ENCODE measurements around the gene CACNA1E. TPM values are rescaled to one million over a fixed set of nuclear protein-coding genes. Genes with fewer than 3 reads are reported as not detected.

CACNA1E gene
- total RNA-seq, 1 experiment from 2014 or later = 0.46 TPM

DNA sequence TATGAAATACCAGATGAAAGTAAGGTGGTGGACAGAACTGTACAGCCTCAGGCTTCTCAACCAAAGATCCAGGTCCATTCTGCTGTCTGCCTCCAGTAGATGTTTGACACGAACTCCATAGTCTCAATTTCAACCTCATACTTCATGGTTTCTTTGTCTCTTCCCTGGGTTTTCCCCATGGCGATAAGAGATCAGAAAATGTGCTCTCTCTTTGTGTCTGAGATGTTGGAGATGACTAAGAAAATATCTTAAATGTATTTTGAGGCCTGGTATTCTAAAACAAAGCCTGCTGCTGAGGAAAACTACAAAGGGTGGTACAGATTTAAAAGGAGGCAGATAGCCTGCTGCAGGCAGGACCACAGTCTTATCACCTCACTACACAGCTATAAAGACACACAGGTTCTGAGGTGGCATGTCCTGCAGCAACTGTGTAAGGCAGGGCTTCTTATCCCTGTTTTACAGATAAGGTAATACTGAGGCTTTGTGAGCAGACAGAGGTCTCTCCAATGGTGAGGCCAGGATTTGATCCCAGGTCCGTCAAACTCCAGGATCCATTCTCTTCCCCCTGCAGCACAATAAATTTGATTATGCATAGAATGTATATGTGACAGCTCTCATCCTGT is 40.0 kb upstream of the CACNA1E start:
- no peak overlapping the region for H4K8ac ChIP-seq (replicated peaks; ENCODE audit: insufficient read length, low read depth, low read length)
- Mint-ChIP-seq H3K4me1 (no peaks in the 10 kb centered on the region), H3K4me3 (no peak overlapping the region), H3K9me3 (no peaks in the 10 kb centered on the region), H3K36me3 (ENCODE audit: insufficient read depth in 1 of 3, low read depth in 3 of 3) (no peaks in the 10 kb centered on the region), H3K27ac (no peak overlapping the region), H3K27me3 (ENCODE audit: low read depth) (peaks cover 4% of the 10 kb centered on the region)
- H3K79me1 ChIP-seq (ENCODE audit: insufficient read depth, low read depth, low read length, poor library complexity, severe bottlenecking) = no peaks in the 10 kb centered on the region
- H4K91ac ChIP-seq (ENCODE audit: insufficient read length, low read depth, low read length) = no peak overlapping the region
- H3K4me1 ChIP-seq (ENCODE audit: insufficient read depth, low read length) = no peaks in the 10 kb centered on the region
- WGBS (ENCODE audit: extremely low coverage, insufficient read length, low lambda C conversion rate) = no CpG with 5 or more reads among the region's 3 CpGs
- H4K20me1 ChIP-seq (ENCODE audit: control insufficient read depth, insufficient read depth, insufficient read length) = no peaks in the 10 kb centered on the region
- H3K14ac ChIP-seq (ENCODE audit: insufficient read depth, low read length) = no peak overlapping the region
- no peaks in the 10 kb centered on the region for H3K27me3 ChIP-seq (ENCODE audit: insufficient read depth, low read length)
- no peaks in the 10 kb centered on the region for H3K9me3 ChIP-seq (ENCODE audit: control insufficient read depth, low read depth, low read length)
- H3K23ac ChIP-seq (ENCODE audit: insufficient read length, low read depth, low read length) = no peak overlapping the region
- no peak overlapping the region for H2BK120ac ChIP-seq (ENCODE audit: low read depth, low read length, poor library complexity, severe bottlenecking)
- H3T11ph ChIP-seq (ENCODE audit: low read length) = no peak overlapping the region
- no peaks in the 10 kb centered on the region for H3K79me2 ChIP-seq (ENCODE audit: insufficient read depth, low read length)
- no peak overlapping the region for H3K9ac ChIP-seq (ENCODE audit: extremely low read depth, insufficient read length, low read length)
- H3K18ac ChIP-seq (ENCODE audit: insufficient read length, low read depth, low read length) = no peak overlapping the region
- no peak overlapping the region for H2BK5ac ChIP-seq (ENCODE audit: insufficient read length, low read length)
- H2BK15ac ChIP-seq (ENCODE audit: low read depth, low read length) = no peak overlapping the region
- H3K56ac ChIP-seq (ENCODE audit: insufficient read length, low read depth, low read length) = no peak overlapping the region
- H3K27ac ChIP-seq (ENCODE audit: insufficient read length, low read depth, low read length) = no peak overlapping the region
- no peak overlapping the region for H3K4ac ChIP-seq (ENCODE audit: low read depth, low read length)
- no peak for DNase-seq
- no peak overlapping the region for H2BK12ac ChIP-seq (ENCODE audit: insufficient read length, low read depth, low read length)
- H2BK20ac ChIP-seq (ENCODE audit: low read depth, low read length, poor library complexity, severe bottlenecking) = no peak overlapping the region
- no peak overlapping the region for H3K4me2 ChIP-seq (ENCODE audit: insufficient read depth, insufficient read length, low read length)
- TF ChIP-seq, protein P1, sequence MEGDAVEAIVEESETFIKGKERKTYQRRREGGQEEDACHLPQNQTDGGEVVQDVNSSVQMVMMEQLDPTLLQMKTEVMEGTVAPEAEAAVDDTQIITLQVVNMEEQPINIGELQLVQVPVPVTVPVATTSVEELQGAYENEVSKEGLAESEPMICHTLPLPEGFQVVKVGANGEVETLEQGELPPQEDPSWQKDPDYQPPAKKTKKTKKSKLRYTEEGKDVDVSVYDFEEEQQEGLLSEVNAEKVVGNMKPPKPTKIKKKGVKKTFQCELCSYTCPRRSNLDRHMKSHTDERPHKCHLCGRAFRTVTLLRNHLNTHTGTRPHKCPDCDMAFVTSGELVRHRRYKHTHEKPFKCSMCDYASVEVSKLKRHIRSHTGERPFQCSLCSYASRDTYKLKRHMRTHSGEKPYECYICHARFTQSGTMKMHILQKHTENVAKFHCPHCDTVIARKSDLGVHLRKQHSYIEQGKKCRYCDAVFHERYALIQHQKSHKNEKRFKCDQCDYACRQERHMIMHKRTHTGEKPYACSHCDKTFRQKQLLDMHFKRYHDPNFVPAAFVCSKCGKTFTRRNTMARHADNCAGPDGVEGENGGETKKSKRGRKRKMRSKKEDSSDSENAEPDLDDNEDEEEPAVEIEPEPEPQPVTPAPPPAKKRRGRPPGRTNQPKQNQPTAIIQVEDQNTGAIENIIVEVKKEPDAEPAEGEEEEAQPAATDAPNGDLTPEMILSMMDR (conservative IDR thresholded peaks at IDR 0.05) = no peak
- H4K5ac ChIP-seq (ENCODE audit: insufficient read length, low read depth, low read length) = no peak overlapping the region
- no peak overlapping the region for H2AFZ ChIP-seq (ENCODE audit: low read length)
- no peak overlapping the region for H2AK5ac ChIP-seq (ENCODE audit: insufficient read length, low read length)
- H3K23me2 ChIP-seq (ENCODE audit: insufficient read length, low read depth, low read length, poor library complexity, severe bottlenecking) = no peaks in the 10 kb centered on the region
